GM12878 (cell line): ENCODE measurements around the gene EIF1. TPM values are rescaled to one million over a fixed set of nuclear protein-coding genes. Genes with fewer than 3 reads are reported as not detected.

Source experiments
- BACH1 ChIP-seq: fragments of 450-650 bp; IDR thresholded peaks from 2 replicates; pipeline ENCODE4 v1.6.1; 2017; ENCODE audit warnings: mild to moderate bottlenecking, borderline replicate concordance
- BRCA1 ChIP-seq: IDR thresholded peaks from 2 replicates; pipeline ENCODE4 v1.6.1; 2011; ENCODE audit warnings: low read depth, low read length, improper control_type of control experiment
- CHD4 ChIP-seq: fragments of 200-600 bp; sonication (generic); IDR thresholded peaks from 2 replicates; pipeline ENCODE4 v1.6.1; 2016; ENCODE audit warnings: mild to moderate bottlenecking
- EGR1 ChIP-seq, 2 experiments: IDR thresholded peaks; 1 replicate in 1 of 2; 2 replicates in 1 of 2; pipeline ENCODE4 v1.6.1; 2011 to 2012; ENCODE audit warnings: low read depth in 2 of 2, low read length in 2 of 2, borderline replicate concordance in 1 of 2, mild to moderate bottlenecking in 1 of 2, moderate library complexity in 1 of 2
- FOS ChIP-seq: IDR thresholded peaks from 3 replicates; pipeline ENCODE4 v1.6.1; 2011; ENCODE audit warnings: borderline replicate concordance; ENCODE audit not compliant: insufficient read length; ENCODE audit errors: extremely low read depth
- FOXK2 ChIP-seq: fragments of 450-650 bp; IDR thresholded peaks from 2 replicates; pipeline ENCODE4 v1.6.1; 2017; ENCODE audit warnings: mild to moderate bottlenecking, moderate library complexity
- GATAD2B ChIP-seq: fragments of 450-650 bp; conservative IDR thresholded peaks from 2 replicates; pipeline ENCODE4 v1.6.1; 2017; ENCODE audit warnings: low read depth, mild to moderate bottlenecking, moderate library complexity
- JUNB ChIP-seq: IDR thresholded peaks from 2 replicates; pipeline ENCODE4 v1.6.1; 2016; ENCODE audit warnings: antibody characterized with exemption, mild to moderate bottlenecking
- KDM1A ChIP-seq: fragments of 200-600 bp; sonication (generic); IDR thresholded peaks from 2 replicates; pipeline ENCODE4 v1.6.1; 2016; ENCODE audit warnings: borderline replicate concordance
- MEF2B ChIP-seq: fragments of 450-650 bp; IDR thresholded peaks from 2 replicates; pipeline ENCODE4 v1.6.1; 2018; ENCODE audit warnings: mild to moderate bottlenecking, moderate library complexity; ENCODE audit not compliant: partially characterized antibody, poor library complexity, severe bottlenecking
- NFIC ChIP-seq: IDR thresholded peaks from 2 replicates; pipeline ENCODE4 v1.6.1; 2012; ENCODE audit warnings: low read depth, mild to moderate bottlenecking, inconsistent platforms, low read length, moderate library complexity
- NR2C2 ChIP-seq: IDR thresholded peaks from 2 replicates; pipeline ENCODE4 v1.6.1; 2011; ENCODE audit warnings: borderline replicate concordance, low read depth; ENCODE audit not compliant: control insufficient read depth, insufficient read length
- NRF1 ChIP-seq: conservative IDR thresholded peaks from 2 replicates; pipeline ENCODE4 v1.6.1; 2011; ENCODE audit warnings: mild to moderate bottlenecking, low read depth, low read length, improper control_type of control experiment
- PML ChIP-seq: IDR thresholded peaks from 2 replicates; pipeline ENCODE4 v1.6.1; 2012; ENCODE audit warnings: low read length, inconsistent platforms
- RFX5 ChIP-seq: IDR thresholded peaks from 2 replicates; pipeline ENCODE4 v1.6.1; 2011; ENCODE audit warnings: low read depth, low read length, improper control_type of control experiment
- SUPT20H ChIP-seq: IDR thresholded peaks from 2 replicates; pipeline ENCODE4 v1.6.1; 2011; ENCODE audit warnings: low read depth, mild to moderate bottlenecking, low read length, moderate library complexity, borderline replicate concordance; ENCODE audit not compliant: control insufficient read depth
- ZBED1 ChIP-seq: IDR thresholded peaks from 2 replicates; pipeline ENCODE4 v1.6.1; 2016; ENCODE audit warnings: borderline replicate concordance
- ZNF207 ChIP-seq: fragments of 450-650 bp; IDR thresholded peaks from 2 replicates; pipeline ENCODE4 v1.6.1; 2014; ENCODE audit warnings: antibody characterized with exemption, mild to moderate bottlenecking, borderline replicate concordance
- polyA plus RNA-seq, 11 experiments: library from polyadenylated mRNA; depleted of rRNA in 4 of 11; unstranded in 6 of 11; stranded (reverse) in 5 of 11; fragments of >200 nt; fragmentation: Nextera tagmentation in 4 of 11; fragmentation: Illumina TruSeq in 1 of 11; extraction: Ambion mirVana in 4 of 11; extraction: Trizol in 1 of 11; gene quantifications; 1 replicate in 1 of 11; 2 replicates in 10 of 11; pipeline versions ENCODE4 v1.2.1 to v1.2.3, GENCODE V29; 2011 to 2016; ENCODE audit warnings: inconsistent platforms in 2 of 11, missing spikeins in 2 of 11, low read depth in 1 of 11
- total RNA-seq, 4 experiments: library from RNA; depleted of rRNA in 3 of 4; stranded (reverse); fragments of >200 nt in 3 of 4; fragmentation: Illumina TruSeq in 1 of 4; extraction: Trizol in 1 of 4; gene quantifications; 2 replicates each; pipeline versions ENCODE4 v1.2.1 to v1.2.3, GENCODE V29; 2013 to 2021
- TF ChIP-seq, protein P1 (sequence below): fragments of 450-650 bp; formaldehyde crosslinking; IDR thresholded peaks from 2 replicates; pipeline ENCODE4 v1.4.0; 2022; ENCODE audit warnings: mild to moderate bottlenecking, moderate library complexity
- TF ChIP-seq, protein P2 (sequence below): fragments of 450-650 bp; IDR thresholded peaks from 2 replicates; pipeline ENCODE4 v1.6.1; 2017; ENCODE audit warnings: mild to moderate bottlenecking
- TF ChIP-seq, protein P3 (sequence below): fragments of 450-650 bp; IDR thresholded peaks from 2 replicates; pipeline ENCODE4 v1.6.1; 2014; ENCODE audit warnings: mild to moderate bottlenecking
- TF ChIP-seq, protein P4 (sequence below): fragments of 450-650 bp; IDR thresholded peaks from 2 replicates; pipeline ENCODE4 v1.6.1; 2017; ENCODE audit warnings: borderline replicate concordance

EIF1 gene
- total and polyA plus RNA-seq, 10 of the 15 experiments (the other 5 are each of a cell fraction or from before 2014, with no cell fraction given): 39.4 to 815 (median 480) TPM

DNA sequence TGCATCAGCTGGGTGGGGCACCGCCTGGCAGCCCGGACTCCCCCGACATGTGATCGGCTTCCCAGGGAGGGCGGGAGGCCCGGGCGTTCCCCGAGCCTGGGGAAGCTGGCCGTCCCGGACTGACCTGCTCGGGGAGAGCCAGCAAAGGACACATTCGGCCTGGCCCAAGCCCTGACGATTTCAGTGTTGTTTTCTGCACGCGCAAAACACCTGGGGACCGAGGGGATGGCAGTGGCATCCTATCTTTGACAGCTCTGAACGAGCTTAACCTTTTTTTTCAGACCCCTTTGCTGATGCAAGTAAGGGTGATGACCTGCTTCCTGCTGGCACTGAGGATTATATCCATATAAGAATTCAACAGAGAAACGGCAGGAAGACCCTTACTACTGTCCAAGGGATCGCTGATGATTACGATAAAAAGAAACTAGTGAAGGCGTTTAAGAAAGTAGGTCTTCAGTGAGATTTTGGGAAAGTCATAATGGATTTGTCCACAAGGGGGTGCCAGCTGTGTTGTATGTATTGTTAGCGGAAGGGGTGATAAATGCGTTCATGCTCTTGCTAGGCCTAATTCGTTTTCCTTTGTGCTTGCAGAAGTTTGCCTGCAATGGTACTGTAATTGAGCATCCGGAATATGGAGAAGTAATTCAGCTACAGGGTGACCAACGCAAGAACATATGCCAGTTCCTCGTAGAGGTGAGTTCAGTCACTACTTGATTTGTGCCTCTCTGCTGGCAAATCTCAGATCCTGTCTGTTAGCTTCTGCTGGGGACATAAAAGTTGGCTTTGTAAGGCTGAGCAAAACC is 1.0 kb downstream of the EIF1 start (continued):
- TF ChIP-seq, protein P1, sequence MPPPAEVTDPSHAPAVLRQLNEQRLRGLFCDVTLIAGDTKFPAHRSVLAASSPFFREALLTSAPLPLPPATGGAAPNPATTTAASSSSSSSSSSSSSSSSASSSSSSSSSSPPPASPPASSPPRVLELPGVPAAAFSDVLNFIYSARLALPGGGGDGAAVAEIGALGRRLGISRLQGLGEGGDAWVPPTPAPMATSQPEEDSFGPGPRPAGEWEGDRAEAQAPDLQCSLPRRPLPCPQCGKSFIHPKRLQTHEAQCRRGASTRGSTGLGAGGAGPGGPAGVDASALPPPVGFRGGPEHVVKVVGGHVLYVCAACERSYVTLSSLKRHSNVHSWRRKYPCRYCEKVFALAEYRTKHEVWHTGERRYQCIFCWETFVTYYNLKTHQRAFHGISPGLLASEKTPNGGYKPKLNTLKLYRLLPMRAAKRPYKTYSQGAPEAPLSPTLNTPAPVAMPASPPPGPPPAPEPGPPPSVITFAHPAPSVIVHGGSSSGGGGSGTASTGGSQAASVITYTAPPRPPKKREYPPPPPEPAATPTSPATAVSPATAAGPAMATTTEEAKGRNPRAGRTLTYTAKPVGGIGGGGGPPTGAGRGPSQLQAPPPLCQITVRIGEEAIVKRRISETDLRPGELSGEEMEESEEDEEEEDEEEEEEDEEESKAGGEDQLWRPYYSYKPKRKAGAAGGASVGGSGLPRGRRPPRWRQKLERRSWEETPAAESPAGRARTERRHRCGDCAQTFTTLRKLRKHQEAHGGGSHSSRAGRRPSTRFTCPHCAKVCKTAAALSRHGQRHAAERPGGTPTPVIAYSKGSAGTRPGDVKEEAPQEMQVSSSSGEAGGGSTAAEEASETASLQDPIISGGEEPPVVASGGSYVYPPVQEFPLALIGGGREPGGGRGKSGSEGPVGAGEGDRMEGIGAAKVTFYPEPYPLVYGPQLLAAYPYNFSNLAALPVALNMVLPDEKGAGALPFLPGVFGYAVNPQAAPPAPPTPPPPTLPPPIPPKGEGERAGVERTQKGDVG (CRISPR knock-in tag): no peak
- no peak for TF ChIP-seq GATAD2B
- no peak; the same call in 1 of the 2 replicates for TF ChIP-seq ZNF207
- TF ChIP-seq, protein P2, sequence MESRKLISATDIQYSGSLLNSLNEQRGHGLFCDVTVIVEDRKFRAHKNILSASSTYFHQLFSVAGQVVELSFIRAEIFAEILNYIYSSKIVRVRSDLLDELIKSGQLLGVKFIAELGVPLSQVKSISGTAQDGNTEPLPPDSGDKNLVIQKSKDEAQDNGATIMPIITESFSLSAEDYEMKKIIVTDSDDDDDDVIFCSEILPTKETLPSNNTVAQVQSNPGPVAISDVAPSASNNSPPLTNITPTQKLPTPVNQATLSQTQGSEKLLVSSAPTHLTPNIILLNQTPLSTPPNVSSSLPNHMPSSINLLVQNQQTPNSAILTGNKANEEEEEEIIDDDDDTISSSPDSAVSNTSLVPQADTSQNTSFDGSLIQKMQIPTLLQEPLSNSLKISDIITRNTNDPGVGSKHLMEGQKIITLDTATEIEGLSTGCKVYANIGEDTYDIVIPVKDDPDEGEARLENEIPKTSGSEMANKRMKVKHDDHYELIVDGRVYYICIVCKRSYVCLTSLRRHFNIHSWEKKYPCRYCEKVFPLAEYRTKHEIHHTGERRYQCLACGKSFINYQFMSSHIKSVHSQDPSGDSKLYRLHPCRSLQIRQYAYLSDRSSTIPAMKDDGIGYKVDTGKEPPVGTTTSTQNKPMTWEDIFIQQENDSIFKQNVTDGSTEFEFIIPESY: no peak
- TF ChIP-seq BACH1: peak; percentile 68; the same call in 1 of the 2 replicates
- TF ChIP-seq CHD4: no peak
- peak; percentile 39; the same call in 1 of the 2 replicates for TF ChIP-seq FOXK2
- no peak for TF ChIP-seq SUPT20H
- TF ChIP-seq JUNB: no peak
- no peak; the same call in 1 of the 2 replicates for TF ChIP-seq ZBED1
- TF ChIP-seq, protein P3, sequence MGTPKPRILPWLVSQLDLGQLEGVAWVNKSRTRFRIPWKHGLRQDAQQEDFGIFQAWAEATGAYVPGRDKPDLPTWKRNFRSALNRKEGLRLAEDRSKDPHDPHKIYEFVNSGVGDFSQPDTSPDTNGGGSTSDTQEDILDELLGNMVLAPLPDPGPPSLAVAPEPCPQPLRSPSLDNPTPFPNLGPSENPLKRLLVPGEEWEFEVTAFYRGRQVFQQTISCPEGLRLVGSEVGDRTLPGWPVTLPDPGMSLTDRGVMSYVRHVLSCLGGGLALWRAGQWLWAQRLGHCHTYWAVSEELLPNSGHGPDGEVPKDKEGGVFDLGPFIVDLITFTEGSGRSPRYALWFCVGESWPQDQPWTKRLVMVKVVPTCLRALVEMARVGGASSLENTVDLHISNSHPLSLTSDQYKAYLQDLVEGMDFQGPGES: no peak
- TF ChIP-seq BRCA1: no peak
- TF ChIP-seq MEF2B: no peak
- TF ChIP-seq NR2C2: no peak
- no peak for TF ChIP-seq KDM1A
- no peak for TF ChIP-seq NFIC
- TF ChIP-seq, protein P4, sequence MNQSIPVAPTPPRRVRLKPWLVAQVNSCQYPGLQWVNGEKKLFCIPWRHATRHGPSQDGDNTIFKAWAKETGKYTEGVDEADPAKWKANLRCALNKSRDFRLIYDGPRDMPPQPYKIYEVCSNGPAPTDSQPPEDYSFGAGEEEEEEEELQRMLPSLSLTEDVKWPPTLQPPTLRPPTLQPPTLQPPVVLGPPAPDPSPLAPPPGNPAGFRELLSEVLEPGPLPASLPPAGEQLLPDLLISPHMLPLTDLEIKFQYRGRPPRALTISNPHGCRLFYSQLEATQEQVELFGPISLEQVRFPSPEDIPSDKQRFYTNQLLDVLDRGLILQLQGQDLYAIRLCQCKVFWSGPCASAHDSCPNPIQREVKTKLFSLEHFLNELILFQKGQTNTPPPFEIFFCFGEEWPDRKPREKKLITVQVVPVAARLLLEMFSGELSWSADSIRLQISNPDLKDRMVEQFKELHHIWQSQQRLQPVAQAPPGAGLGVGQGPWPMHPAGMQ: no peak
- TF ChIP-seq EGR1 (IDR thresholded peaks at IDR 0.05; ENCODE audit: borderline replicate concordance in 1 of 2, low read depth in 2 of 2, low read length in 2 of 2): no peak
- TF ChIP-seq PML: no peak
- TF ChIP-seq RFX5: no peak
- no peak for TF ChIP-seq NRF1
- no peak for TF ChIP-seq FOS
